H1 (cell line): ENCODE results near the gene RASA1. TPM values are rescaled to one million over a fixed set of nuclear protein-coding genes. Genes with fewer than 3 reads are reported as not detected.

ENCODE experiments used
- CTCF ChIA-PET: fragments of 300-600 bp; sonication (Branson Sonifier 250); formaldehyde crosslinking; loops from one replicate; lab custom pipeline; 2021; ENCODE audit not compliant: partially characterized antibody; lab: Charles Lee
- POLR2A ChIA-PET: fragments of 300-600 bp; sonication (Branson Sonifier 250); formaldehyde crosslinking; loops from one replicate; lab custom pipeline; 2021; ENCODE audit warnings: inconsistent platforms; ENCODE audit not compliant: partially characterized antibody; lab: Charles Lee
- DNase-seq, 2 experiments: peaks; one replicate each; pipeline versions ENCODE4 v3.0.0 to v3.0.0-alpha.2; 2010 to 2022; ENCODE audit warnings: low spot score in 2 of 2, low read depth in 1 of 2, mixed read lengths in 1 of 2
- FAIRE-seq: peaks from 2 replicates; lab custom pipeline; 2011; peaks lifted over from hg19 to GRCh38; lab: Jason Lieb, UNC
- H2AFZ ChIP-seq: 2 replicates; pipeline ENCODE4 v1.8.1; 2012; ENCODE audit warnings: low read length, inconsistent platforms
- H2AK5ac ChIP-seq: 2 replicates; pipeline ENCODE4 v1.6.1; 2013; ENCODE audit warnings: low read depth, low read length
- H2BK120ac ChIP-seq: replicated peaks from 2 replicates; pipeline ENCODE3; 2013; ENCODE audit warnings: low read depth, low read length, inconsistent platforms
- H2BK12ac ChIP-seq: 2 replicates; pipeline ENCODE4 v1.6.1; 2013; ENCODE audit warnings: low read depth, low read length
- H2BK15ac ChIP-seq: 2 replicates; pipeline ENCODE4 v1.6.1; 2013; ENCODE audit warnings: low read length
- H2BK20ac ChIP-seq: 2 replicates; pipeline ENCODE4 v1.6.1; 2013; ENCODE audit warnings: low read length
- H2BK5ac ChIP-seq: 2 replicates; pipeline ENCODE4 v1.6.1; 2013; ENCODE audit warnings: low read depth, low read length
- H3K14ac ChIP-seq: 2 replicates; pipeline ENCODE4 v1.6.1; 2013; ENCODE audit warnings: inconsistent platforms; ENCODE audit not compliant: insufficient read length
- H3K18ac ChIP-seq: 2 replicates; pipeline ENCODE4 v1.6.1; 2013; ENCODE audit warnings: low read length; ENCODE audit errors: extremely low read depth
- H3K23ac ChIP-seq: 2 replicates; pipeline ENCODE4 v1.6.1; 2013; ENCODE audit warnings: inconsistent platforms; ENCODE audit not compliant: insufficient read length
- H3K23me2 ChIP-seq: 2 replicates; pipeline ENCODE4 v1.6.1; 2013; ENCODE audit warnings: low read depth, low read length
- H3K27ac ChIP-seq: 2 replicates; pipeline ENCODE4 v1.6.1; 2011; ENCODE audit warnings: low read depth, low read length, inconsistent platforms
- H3K27me3 ChIP-seq, 4 experiments: replicated peaks in 1 of 4; 1 replicate in 1 of 4; 2 replicates in 3 of 4; pipeline versions ENCODE4 v1.6.1 to v1.8.1; 2011 to 2013; ENCODE audit warnings: low read length in 3 of 4, mild to moderate bottlenecking in 3 of 4, inconsistent platforms in 2 of 4, mixed read lengths in 2 of 4, moderate library complexity in 1 of 4; ENCODE audit not compliant: control insufficient read depth in 3 of 4, insufficient read depth in 3 of 4; ENCODE audit errors: extremely low read depth in 1 of 4
- H3K36me3 ChIP-seq, 4 experiments: 2 replicates each; pipeline versions ENCODE4 v1.6.1 to v1.8.1; 2011 to 2013; ENCODE audit warnings: mild to moderate bottlenecking in 4 of 4, low read length in 3 of 4, moderate library complexity in 2 of 4, control low read depth in 1 of 4, inconsistent platforms in 1 of 4; ENCODE audit not compliant: insufficient read depth in 4 of 4, control insufficient read depth in 2 of 4
- H3K4ac ChIP-seq: replicated peaks from 2 replicates; pipeline ENCODE3; 2013; ENCODE audit warnings: low read length, low read depth, mixed read lengths, inconsistent platforms; ENCODE audit not compliant: insufficient read length
- H3K4me1 ChIP-seq, 4 experiments: replicated peaks in 1 of 4; 1 replicate in 1 of 4; 2 replicates in 3 of 4; pipeline versions ENCODE4 v1.6.1 to v1.8.1; 2011 to 2013; ENCODE audit warnings: low read length in 3 of 4, inconsistent platforms in 2 of 4, mixed read lengths in 1 of 4; ENCODE audit not compliant: insufficient read depth in 4 of 4, control insufficient read depth in 3 of 4
- H3K4me2 ChIP-seq, 2 experiments: 2 replicates each; pipeline versions ENCODE4 v1.6.1 to v1.8.1; 2011 to 2013; ENCODE audit warnings: low read depth in 2 of 2, low read length in 2 of 2, control low read depth in 1 of 2, inconsistent platforms in 1 of 2, mild to moderate bottlenecking in 1 of 2; ENCODE audit not compliant: insufficient read depth in 1 of 2
- H3K4me3 ChIP-seq, 4 experiments: fragments of 200-600, 300-600 bp in 1 of 4; sonication (generic), shearing (Covaris generic), sonication (Bioruptor Twin) in 1 of 4; 2 replicates each; pipeline versions ENCODE4 v1.5.1 to v1.8.1; 2011 to 2016; ENCODE audit warnings: low read length in 4 of 4, low read depth in 3 of 4, control low read depth in 2 of 4, inconsistent platforms in 2 of 4, mild to moderate bottlenecking in 2 of 4, mixed read lengths in 1 of 4, moderate library complexity in 1 of 4; ENCODE audit not compliant: insufficient read depth in 2 of 4; ENCODE audit errors: extremely low read depth in 1 of 4
- H3K56ac ChIP-seq: replicated peaks from 2 replicates; pipeline ENCODE3; 2013; ENCODE audit warnings: low read depth, mild to moderate bottlenecking, mixed read lengths, low read length, inconsistent platforms; ENCODE audit not compliant: insufficient read length
- H3K79me1 ChIP-seq: 2 replicates; pipeline ENCODE4 v1.6.1; 2013; ENCODE audit warnings: low read depth, low read length, control low read depth
- H3K79me2 ChIP-seq, 2 experiments: 2 replicates each; pipeline versions ENCODE4 v1.6.1 to v1.8.1; 2012 to 2013; ENCODE audit warnings: low read length in 2 of 2, mild to moderate bottlenecking in 2 of 2, inconsistent platforms in 1 of 2; ENCODE audit not compliant: insufficient read depth in 2 of 2, control insufficient read depth in 1 of 2
- H3K9ac ChIP-seq, 4 experiments: replicated peaks in 1 of 4; 1 replicate in 1 of 4; 2 replicates in 3 of 4; pipeline versions ENCODE4 v1.6.1 to v1.8.1; 2011 to 2013; ENCODE audit warnings: low read depth in 3 of 4, low read length in 3 of 4, control low read depth in 2 of 4, mild to moderate bottlenecking in 2 of 4, moderate library complexity in 2 of 4, inconsistent platforms in 1 of 4; ENCODE audit errors: extremely low read depth in 1 of 4
- H3K9me3 ChIP-seq, 2 experiments: 2 replicates each; pipeline versions ENCODE4 v1.6.1 to v1.8.1; 2012 to 2013; ENCODE audit warnings: mild to moderate bottlenecking in 2 of 2, moderate library complexity in 2 of 2, control low read depth in 1 of 2, inconsistent platforms in 1 of 2, low read depth in 1 of 2, low read length in 1 of 2, mixed read lengths in 1 of 2; ENCODE audit not compliant: insufficient read depth in 2 of 2
- H4K20me1 ChIP-seq, 2 experiments: replicated peaks in 1 of 2; 2 replicates each; pipeline versions ENCODE3 to v1.8.1; 2011 to 2013; ENCODE audit warnings: inconsistent platforms in 2 of 2, low read length in 2 of 2, mild to moderate bottlenecking in 1 of 2; ENCODE audit not compliant: insufficient read depth in 2 of 2, control insufficient read depth in 1 of 2
- H4K5ac ChIP-seq: 2 replicates; pipeline ENCODE4 v1.6.1; 2013; ENCODE audit warnings: low read length, low read depth, mixed read lengths, inconsistent platforms; ENCODE audit not compliant: insufficient read length
- H4K8ac ChIP-seq: 2 replicates; pipeline ENCODE4 v1.8.0; 2013; ENCODE audit warnings: mild to moderate bottlenecking, moderate library complexity, low read length, inconsistent platforms; ENCODE audit not compliant: insufficient read depth; ENCODE audit errors: extremely low read depth
- H4K91ac ChIP-seq: replicated peaks from 2 replicates; pipeline ENCODE3; 2013; ENCODE audit warnings: low read length, mixed read lengths, inconsistent platforms; ENCODE audit not compliant: insufficient read length
- BACH1 ChIP-seq: IDR thresholded peaks from 2 replicates; pipeline ENCODE4 v1.6.1; 2012; ENCODE audit warnings: low read length, improper control_type of control experiment
- CEBPB ChIP-seq: IDR thresholded peaks from 2 replicates; pipeline ENCODE4 v1.6.1; 2012; ENCODE audit warnings: low read depth, low read length
- HDAC2 ChIP-seq, 2 experiments: fragments of 300-600 bp in 1 of 2; sonication (generic) in 1 of 2; IDR thresholded peaks; 2 replicates each; pipeline ENCODE4 v1.6.1; 2011 to 2012; ENCODE audit warnings: low read depth in 2 of 2, low read length in 2 of 2, mild to moderate bottlenecking in 2 of 2, moderate library complexity in 2 of 2, borderline replicate concordance in 1 of 2, inconsistent platforms in 1 of 2
- KDM5A ChIP-seq: fragments of 200-600 bp; IDR thresholded peaks from 2 replicates; pipeline ENCODE4 v1.7.1; 2012; ENCODE audit warnings: mild to moderate bottlenecking, low read length, inconsistent platforms, mixed read lengths
- POU5F1 ChIP-seq: IDR thresholded peaks from 2 replicates; pipeline ENCODE4 v1.6.1; 2011; ENCODE audit warnings: low read depth, mild to moderate bottlenecking, low read length, moderate library complexity
- SAP30 ChIP-seq: fragments of 300-600 bp; sonication (generic); IDR thresholded peaks from 2 replicates; pipeline ENCODE4 v1.7.1; 2012; ENCODE audit warnings: low read length, moderate library complexity, mild to moderate bottlenecking, inconsistent platforms; ENCODE audit not compliant: insufficient read depth, insufficient replicate concordance
- WGBS, 2 experiments: shearing (Covaris generic) in 1 of 2; methylation state at CpG; one replicate each; pipeline versions ENCODE4 v1.1.6 to v1.1.7; 2013 to 2015; ENCODE audit warnings: low lambda C conversion rate in 2 of 2, mixed read lengths in 2 of 2, inconsistent platforms in 1 of 2, low coverage in 1 of 2, missing lambda C conversion rate in 1 of 2; ENCODE audit not compliant: insufficient replicate concordance in 2 of 2, insufficient coverage in 1 of 2, insufficient read length in 1 of 2; ENCODE audit errors: extremely low coverage in 1 of 2, missing lambda C conversion rate in 1 of 2; 5-methylcytosine and 5-hydroxymethylcytosine counted together
- polyA plus RNA-seq, 7 experiments: library from polyadenylated mRNA; depleted of rRNA in 3 of 7; stranded (reverse) in 5 of 7; unstranded in 2 of 7; fragments of >200 nt in 5 of 7; fragments of 200-250 nt in 2 of 7; gene quantifications; 1 replicate in 5 of 7; 2 replicates in 1 of 7; 4 replicates in 1 of 7; pipeline versions ENCODE4 v1.2.1 to v1.2.3, GENCODE V29; 2011 to 2013; ENCODE audit warnings: missing spikeins in 2 of 7, mixed read lengths in 2 of 7
- total RNA-seq: library from RNA; stranded (reverse); fragmentation: NEBNext Ultra II Directional; extraction: Animal tissue kit (Norgen Biotek cat#: 25700); gene quantifications from 2 replicates; pipeline ENCODE4 v1.2.1, GENCODE V29; 2021

RASA1 gene
- total and polyA plus RNA-seq, 2 of the 8 experiments (the other 6 are each of a cell fraction or from before 2014, with no cell fraction given): 15.9 to 33.8 TPM

DNA sequence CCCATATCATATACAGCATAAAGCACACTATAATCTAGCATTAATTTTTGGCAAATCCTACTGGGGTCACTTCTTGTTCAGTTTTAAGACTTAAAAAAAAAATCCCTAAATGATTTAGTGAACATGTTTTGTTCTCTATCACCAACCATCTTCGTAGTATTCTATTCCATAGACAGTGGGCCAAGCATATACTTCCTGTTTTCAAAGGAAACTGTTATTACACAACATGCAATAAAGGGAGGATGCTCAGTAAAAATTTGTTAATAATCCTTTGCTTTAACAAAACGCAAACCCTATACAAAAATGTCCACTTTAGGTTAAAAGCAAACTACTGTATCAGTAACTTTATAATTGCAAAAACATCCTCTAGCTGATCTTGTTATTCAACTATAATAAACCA, 132.0 kb downstream of the RASA1 start:
- CTCF ChIA-PET: interaction anchor here (0.6 to 2.3 kb wide), 15 partner anchors 9 to 393 kb away, joined by 3 to 8 read pairs (median 4); partner anchors contain the start of gene CCNH
- Histone ChIP-seq H3K79me2 (no peaks in the 10 kb centered on the region), H2AK5ac (no peak overlapping the region), H2BK5ac (no peak overlapping the region), H3K27ac (no peak overlapping the region), H3K4me3 (no peak overlapping the region), H3K4ac (no peak overlapping the region), H3K79me1 (no peaks in the 10 kb centered on the region), H3K36me3 (peaks cover 9 to 80% (median 47%) of the 10 kb centered on the region in 4 experiments), H2AFZ (no peak overlapping the region), H3K14ac (no peak overlapping the region), H3K9ac (no peak overlapping the region), H3K23ac (no peak overlapping the region), H3K9me3 (no peaks in the 10 kb centered on the region), H3K4me2 (no peak overlapping the region), H4K5ac (no peak overlapping the region), H2BK120ac (no peak overlapping the region)
- POLR2A ChIA-PET: interaction anchor here (0.9 to 1.9 kb wide), 3 partner anchors 10 to 13 kb away, joined by 3 to 5 read pairs (median 4); partner anchors contain the start of gene CCNH
- TF ChIP-seq HDAC2 (IDR thresholded peaks at IDR 0.05; ENCODE audit: borderline replicate concordance in 1 of 2, low read depth in 2 of 2, low read length in 2 of 2) (no peak), KDM5A (no peak), SAP30 (no peak), POU5F1 (no peak), CEBPB (no peak), BACH1 (no peak)
- TF ChIP-seq, all 59 proteins: peak for 0
- no peak overlapping the region for H2BK15ac ChIP-seq
- 89% methylated on average over 2 of the region's 2 CpGs; no CpG with 5 or more reads in 1 of the 2 experiments for WGBS, 2 experiments
- no peak overlapping the region for H3K18ac ChIP-seq
- H2BK20ac ChIP-seq: no peak overlapping the region
- H3K27me3 ChIP-seq: no peaks in the 10 kb centered on the region
- H3K4me1 ChIP-seq: no peaks in the 10 kb centered on the region
- no peak overlapping the region for H4K8ac ChIP-seq
- DNase-seq: no peak
- no peaks in the 10 kb centered on the region for H3K23me2 ChIP-seq
- H3K56ac ChIP-seq: no peak overlapping the region
- peaks cover 0 to 1% of the 10 kb centered on the region in 2 experiments for H4K20me1 ChIP-seq
- H2BK12ac ChIP-seq: no peak overlapping the region
- FAIRE-seq: no peak
- H4K91ac ChIP-seq: no peak overlapping the region
